Glutamatergic neuron (in vitro differentiated cells): Measurements from ENCODE around the gene TCF3. TPM values are rescaled to one million over a fixed set of nuclear protein-coding genes. Genes with fewer than 3 reads are reported as not detected.
"Not testable (repeated sequence)": the region's sequence is repeated elsewhere in the genome, so short reads cannot be mapped to it uniquely, and the experiment has no call there.

Source experiments
- DNase-seq: peaks from one replicate; pipeline ENCODE4 v3.0.0; 2022
- H3K27ac Mint-ChIP-seq: one replicate; pipeline ENCODE4 v1.8.0; 2020; ENCODE audit warnings: mild to moderate bottlenecking, mixed read lengths, inconsistent platforms; ENCODE audit not compliant: unreplicated experiment
- H3K27me3 Mint-ChIP-seq: one replicate; pipeline ENCODE4 v1.8.0; 2020; ENCODE audit warnings: mild to moderate bottlenecking, moderate library complexity, mixed read lengths, inconsistent platforms; ENCODE audit not compliant: unreplicated experiment
- H3K36me3 Mint-ChIP-seq: one replicate; pipeline ENCODE4 v1.8.0; 2020; ENCODE audit warnings: mild to moderate bottlenecking, mixed read lengths, inconsistent platforms; ENCODE audit not compliant: unreplicated experiment
- H3K4me1 Mint-ChIP-seq: one replicate; pipeline ENCODE4 v1.8.0; 2020; ENCODE audit warnings: mild to moderate bottlenecking, low read depth, mixed read lengths, inconsistent platforms; ENCODE audit not compliant: unreplicated experiment
- H3K4me3 Mint-ChIP-seq: one replicate; pipeline ENCODE4 v1.8.0; 2020; ENCODE audit warnings: mild to moderate bottlenecking, mixed read lengths, inconsistent platforms; ENCODE audit not compliant: unreplicated experiment
- H3K9me3 Mint-ChIP-seq: one replicate; pipeline ENCODE4 v1.8.0; 2020; ENCODE audit warnings: mild to moderate bottlenecking, moderate library complexity, mixed read lengths, inconsistent platforms; ENCODE audit not compliant: unreplicated experiment
- CTCF ChIP-seq: fragments of 200-600 bp; sonication (generic); IDR thresholded peaks from one replicate; pipeline ENCODE4 v1.5.0; 2021; ENCODE audit not compliant: partially characterized antibody, unreplicated experiment
- total RNA-seq: library from RNA; stranded (reverse); fragmentation: NEBNext Ultra II Directional; extraction: Animal tissue kit (Norgen Biotek cat#: 25700); gene quantifications from one replicate; pipeline ENCODE4 v1.2.1, GENCODE V29; 2021; ENCODE audit not compliant: unreplicated experiment

The TCF3 gene
- total RNA-seq, 1 donor from 2014 or later, result 249 TPM

DNA sequence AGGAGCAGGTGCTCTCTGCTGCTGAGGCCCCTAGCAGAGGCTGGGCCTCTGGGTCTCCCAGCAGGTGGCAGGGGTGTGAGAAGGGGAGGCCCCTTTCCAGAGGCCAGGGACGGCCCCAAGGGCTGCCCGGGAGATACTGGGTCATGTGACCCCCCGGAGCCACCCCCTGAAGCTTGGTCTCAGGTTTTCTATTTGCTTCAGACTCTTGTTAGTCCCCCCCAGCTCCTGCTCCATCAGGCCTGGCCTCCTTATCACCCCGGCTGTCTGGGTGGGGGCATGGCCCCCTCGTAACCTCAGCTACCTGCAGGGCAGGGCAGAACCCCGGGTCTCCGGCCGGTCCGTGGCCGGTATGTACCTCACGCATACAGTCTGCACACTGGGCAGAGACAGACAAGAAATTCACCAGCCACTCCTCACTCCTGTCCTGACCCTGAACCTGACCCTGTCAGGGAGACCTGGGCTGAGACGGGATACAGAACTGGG, 13.2 kb upstream of the TCF3 start:
- no peaks in the 10 kb centered on the region for H3K36me3 Mint-ChIP-seq
- peaks cover 10% of the 10 kb centered on the region for H3K27me3 Mint-ChIP-seq
- peaks cover 11% of the 10 kb centered on the region for H3K4me1 Mint-ChIP-seq
- peaks cover 9% of the 10 kb centered on the region for H3K9me3 Mint-ChIP-seq
- peak; percentile 31 for DNase-seq
- TF ChIP-seq CTCF, result no peak
- H3K27ac Mint-ChIP-seq, result no peak overlapping the region
- H3K4me3 Mint-ChIP-seq, result no peak overlapping the region

DNA sequence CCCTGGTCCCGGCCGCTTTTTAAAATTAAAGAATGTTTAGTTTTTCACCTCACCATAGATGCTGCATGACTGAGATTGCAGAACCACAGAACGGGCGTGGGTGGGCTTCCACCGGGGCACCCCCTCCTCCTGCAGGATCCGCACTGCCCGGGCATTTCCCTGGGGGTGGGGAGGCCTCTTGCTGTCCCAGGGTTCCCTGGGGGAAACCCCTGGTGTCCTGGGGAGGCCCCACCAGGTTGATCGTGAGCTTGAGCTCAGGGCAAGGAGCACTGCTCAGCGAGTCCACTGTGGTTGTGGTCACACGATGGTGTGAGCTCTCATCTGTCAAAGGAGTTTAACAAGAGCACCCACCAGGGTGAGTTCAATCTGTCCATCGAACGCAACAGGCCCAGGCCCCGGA, 11.4 kb upstream of the TCF3 start:
- peaks cover 8% of the 10 kb centered on the region for H3K4me1 Mint-ChIP-seq
- H3K27me3 Mint-ChIP-seq, result peaks cover 12% of the 10 kb centered on the region
- DNase-seq, result peak; percentile 7
- no peak overlapping the region for H3K4me3 Mint-ChIP-seq
- no peak overlapping the region for H3K27ac Mint-ChIP-seq
- peaks cover 11% of the 10 kb centered on the region for H3K9me3 Mint-ChIP-seq
- TF ChIP-seq CTCF, result no peak
- no peaks in the 10 kb centered on the region for H3K36me3 Mint-ChIP-seq

GRCh38 chr19:1663227-1663626, 10.8 kb upstream of the TCF3 start:
- not testable (repeated sequence) for DNase-seq, H3K4me3 Mint-ChIP-seq, H3K4me1 Mint-ChIP-seq, H3K36me3 Mint-ChIP-seq, H3K27ac Mint-ChIP-seq
- peaks cover 11% of the 10 kb centered on the region for H3K9me3 Mint-ChIP-seq
- peaks cover 11% of the 10 kb centered on the region for H3K27me3 Mint-ChIP-seq

DNA sequence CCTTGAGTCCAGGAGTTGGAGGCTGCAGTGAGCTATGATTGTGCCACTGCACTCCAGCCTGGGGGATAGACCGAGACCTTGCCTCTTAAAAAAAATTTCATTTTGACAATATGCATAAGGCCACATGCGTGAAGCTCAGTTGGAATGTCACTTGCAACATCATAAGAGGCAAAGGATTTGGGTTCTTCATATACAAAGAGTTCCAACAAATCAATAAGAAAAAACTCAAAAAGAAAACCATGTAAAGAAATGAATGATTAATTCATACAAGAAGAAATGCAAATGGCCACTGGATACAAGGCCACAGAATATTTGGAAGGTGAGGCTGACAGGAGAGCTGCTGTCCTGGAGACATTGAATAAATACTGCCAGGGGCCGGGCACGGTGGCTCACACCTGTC, 9.6 kb upstream of the TCF3 start:
- no peak for TF ChIP-seq CTCF
- H3K36me3 Mint-ChIP-seq, result no peaks in the 10 kb centered on the region
- no peak for DNase-seq
- no peak overlapping the region for H3K27ac Mint-ChIP-seq
- peaks cover 3% of the 10 kb centered on the region for H3K4me1 Mint-ChIP-seq
- peaks cover 6% of the 10 kb centered on the region for H3K27me3 Mint-ChIP-seq
- H3K9me3 Mint-ChIP-seq, result peaks cover 6% of the 10 kb centered on the region
- no peak overlapping the region for H3K4me3 Mint-ChIP-seq

DNA sequence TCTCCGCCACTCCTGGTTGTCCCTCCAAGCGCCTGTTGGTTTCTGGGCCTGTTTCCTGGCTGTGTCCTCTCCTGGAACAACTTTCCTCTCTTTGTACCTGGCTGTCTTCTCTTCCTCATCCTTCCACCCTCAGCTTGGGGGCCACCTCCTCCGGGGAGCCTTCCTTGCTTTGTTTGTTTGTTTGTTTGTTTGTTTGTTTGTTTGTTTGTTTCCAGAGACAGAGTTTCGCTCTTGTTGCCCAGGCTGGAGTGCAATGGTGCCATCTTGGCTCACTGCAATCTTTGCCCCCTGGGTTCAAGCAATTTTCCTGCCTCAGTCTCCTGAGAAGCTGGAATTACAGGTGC, 6.6 kb upstream of the TCF3 start:
- Mint-ChIP-seq H3K4me1 (no peaks in the 10 kb centered on the region), H3K27me3 (peaks cover 6% of the 10 kb centered on the region), H3K9me3 (peaks cover 3% of the 10 kb centered on the region), H3K36me3 (no peaks in the 10 kb centered on the region), H3K27ac (no peak overlapping the region), H3K4me3 (no peak overlapping the region)
- DNase-seq, result no peak
- no peak for TF ChIP-seq CTCF
